Progenitor cell of endocrine pancreas (in vitro differentiated cells): ENCODE results near the gene NBEAL2. TPM values are rescaled to one million over a fixed set of nuclear protein-coding genes. Genes with fewer than 3 reads are reported as not detected.

Experiments
- DNase-seq: peaks from one replicate; pipeline ENCODE4 v3.0.0; 2021; ENCODE audit warnings: low spot score; ENCODE audit not compliant: unreplicated experiment
- H3K27ac Mint-ChIP-seq: 2 replicates; pipeline ENCODE4 v1.8.0; 2021; ENCODE audit warnings: mild to moderate bottlenecking, moderate library complexity, mixed read lengths
- H3K27me3 Mint-ChIP-seq: 2 replicates; pipeline ENCODE4 v1.8.0; 2021; ENCODE audit warnings: mixed read lengths
- H3K36me3 Mint-ChIP-seq: 2 replicates; pipeline ENCODE4 v1.8.0; 2022; ENCODE audit warnings: mixed read lengths; ENCODE audit not compliant: insufficient read depth
- H3K4me1 Mint-ChIP-seq: 2 replicates; pipeline ENCODE4 v1.8.0; 2021; ENCODE audit warnings: low read depth, mixed read lengths
- H3K4me3 Mint-ChIP-seq: 2 replicates; pipeline ENCODE4 v1.8.0; 2021; ENCODE audit warnings: low read depth, mild to moderate bottlenecking, moderate library complexity, mixed read lengths
- H3K9me3 Mint-ChIP-seq: 2 replicates; pipeline ENCODE4 v1.8.0; 2021; ENCODE audit warnings: low read depth, mixed read lengths
- CTCF ChIP-seq: fragments of 200-600 bp; sonication (generic); IDR thresholded peaks from one replicate; pipeline ENCODE4 v1.5.0; 2021; ENCODE audit warnings: antibody characterized with exemption, mild to moderate bottlenecking; ENCODE audit not compliant: unreplicated experiment
- total RNA-seq: library from RNA; stranded (reverse); gene quantifications from 2 replicates; pipeline ENCODE4 v1.2.1, GENCODE V29; 2021

The NBEAL2 gene
- total RNA-seq, 1 donor from 2014 or later: 320 TPM

- no peak for DNase-seq
- peaks cover 3% of the 10 kb centered on the region for H3K36me3 Mint-ChIP-seq
- no peak overlapping the region for H3K4me3 Mint-ChIP-seq
- TF ChIP-seq CTCF: no peak
- H3K9me3 Mint-ChIP-seq: no peaks in the 10 kb centered on the region
- peak overlapping the region; percentile 92 for H3K27ac Mint-ChIP-seq
- H3K27me3 Mint-ChIP-seq: no peaks in the 10 kb centered on the region
- peaks cover 86% of the 10 kb centered on the region for H3K4me1 Mint-ChIP-seq
Measured at GRCh38 chr3:46957092-46957820, 22.2 kb upstream of the NBEAL2 start.

GRCh38 chr3:46958467-46959160 lies 20.9 kb upstream of the NBEAL2 start:
- no peak for TF ChIP-seq CTCF
- no peak for DNase-seq
- peaks cover 77% of the 10 kb centered on the region for H3K4me1 Mint-ChIP-seq
- peaks cover 12% of the 10 kb centered on the region for H3K36me3 Mint-ChIP-seq
- H3K27me3 Mint-ChIP-seq: no peaks in the 10 kb centered on the region
- H3K9me3 Mint-ChIP-seq: peaks cover 5% of the 10 kb centered on the region
- no peak overlapping the region for H3K4me3 Mint-ChIP-seq
- peak overlapping the region; percentile 76 for H3K27ac Mint-ChIP-seq

- H3K27ac Mint-ChIP-seq: peak overlapping the region; percentile 76
- H3K36me3 Mint-ChIP-seq: peaks cover 12% of the 10 kb centered on the region
- H3K4me3 Mint-ChIP-seq: no peak overlapping the region
- H3K4me1 Mint-ChIP-seq: peaks cover 72% of the 10 kb centered on the region
- no peaks in the 10 kb centered on the region for H3K27me3 Mint-ChIP-seq
- no peak for DNase-seq
- peaks cover 5% of the 10 kb centered on the region for H3K9me3 Mint-ChIP-seq
- TF ChIP-seq CTCF: no peak
Measured at GRCh38 chr3:46959161-46959511, 20.3 kb upstream of the NBEAL2 start.

GRCh38 chr3:46960081-46960701 lies 19.3 kb upstream of the NBEAL2 start:
- no peak for TF ChIP-seq CTCF
- no peak for DNase-seq
- H3K27ac Mint-ChIP-seq: peak overlapping the region; percentile 88
- H3K36me3 Mint-ChIP-seq: peaks cover 12% of the 10 kb centered on the region
- H3K4me3 Mint-ChIP-seq: peak overlapping the region; percentile 64
- H3K4me1 Mint-ChIP-seq: peaks cover 71% of the 10 kb centered on the region
- no peaks in the 10 kb centered on the region for H3K27me3 Mint-ChIP-seq
- peaks cover 5% of the 10 kb centered on the region for H3K9me3 Mint-ChIP-seq

- Mint-ChIP-seq H3K4me3 (peak overlapping the region; percentile 64), H3K4me1 (peaks cover 71% of the 10 kb centered on the region), H3K27me3 (no peaks in the 10 kb centered on the region), H3K36me3 (peaks cover 12% of the 10 kb centered on the region), H3K9me3 (peaks cover 5% of the 10 kb centered on the region), H3K27ac (peak overlapping the region; percentile 88)
- no peak for TF ChIP-seq CTCF
- DNase-seq: no peak
Measured at GRCh38 chr3:46960835-46961234, 18.6 kb upstream of the NBEAL2 start.
